KG1 (cell line): ENCODE data around the gene FBXO15.

Experiments used
- DNase-seq: peaks from one replicate; lab custom pipeline; 2025; lab: John Stamatoyannopoulos, UW

FBXO15 gene

DNA sequence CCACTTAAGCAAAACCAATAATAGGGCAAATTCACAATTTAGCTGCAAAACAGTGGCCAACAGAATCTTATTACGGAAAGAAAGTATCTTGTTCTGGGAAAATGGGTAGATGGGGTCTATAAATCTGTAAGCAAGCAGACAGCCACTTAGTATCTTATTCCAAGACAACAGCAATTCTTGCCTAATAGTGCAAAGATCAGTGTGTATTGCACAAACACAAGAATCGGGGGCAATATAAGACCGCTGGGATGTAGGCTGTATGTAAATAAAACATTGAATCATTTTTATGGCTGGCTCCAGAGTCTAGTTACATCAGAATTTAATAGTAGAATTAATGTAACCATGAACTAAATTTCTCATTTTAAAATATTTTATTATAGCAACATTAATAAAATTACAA, 85.6 kb downstream of the FBXO15 start:
- DNase-seq: no peak

DNA sequence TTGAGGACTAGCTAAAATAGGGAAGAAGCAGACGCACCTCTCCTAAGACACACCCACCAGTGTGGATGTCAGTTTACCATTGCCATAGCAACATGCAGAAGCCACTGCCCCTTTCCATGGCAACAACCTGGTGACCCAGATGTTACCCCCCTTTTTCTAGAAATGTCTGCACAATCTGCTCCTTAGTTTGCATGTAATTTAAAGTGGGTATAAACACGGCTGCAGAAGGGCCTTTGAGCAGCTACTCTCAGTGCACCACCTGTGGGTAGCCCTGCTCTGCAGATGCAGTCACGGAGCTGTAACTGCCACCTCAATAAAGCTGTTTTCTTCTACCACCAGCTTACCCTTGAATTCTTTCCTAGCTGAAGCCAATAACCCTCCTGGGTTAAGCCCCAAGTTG, 87.1 kb downstream of the FBXO15 start:
- no peak for DNase-seq

DNA sequence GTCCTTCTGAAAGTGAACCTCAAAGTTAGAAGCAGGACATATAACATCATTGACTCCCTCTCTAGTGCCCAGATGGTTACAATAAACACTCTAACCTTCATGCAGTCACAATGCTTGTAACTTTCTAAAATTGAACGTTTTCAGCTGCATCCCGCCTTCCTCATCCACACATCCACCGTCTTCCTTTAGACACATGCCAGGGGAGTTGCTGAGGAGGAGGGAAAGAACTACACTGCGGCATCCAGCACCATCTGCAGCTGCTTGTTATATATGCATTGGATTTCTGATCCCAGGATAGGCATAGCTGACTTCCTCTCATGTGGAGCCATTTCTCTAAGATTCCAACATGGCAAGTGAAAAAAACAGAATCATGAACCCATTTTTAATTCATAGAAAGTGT, 96.8 kb downstream of the FBXO15 start:
- no peak for DNase-seq

DNA sequence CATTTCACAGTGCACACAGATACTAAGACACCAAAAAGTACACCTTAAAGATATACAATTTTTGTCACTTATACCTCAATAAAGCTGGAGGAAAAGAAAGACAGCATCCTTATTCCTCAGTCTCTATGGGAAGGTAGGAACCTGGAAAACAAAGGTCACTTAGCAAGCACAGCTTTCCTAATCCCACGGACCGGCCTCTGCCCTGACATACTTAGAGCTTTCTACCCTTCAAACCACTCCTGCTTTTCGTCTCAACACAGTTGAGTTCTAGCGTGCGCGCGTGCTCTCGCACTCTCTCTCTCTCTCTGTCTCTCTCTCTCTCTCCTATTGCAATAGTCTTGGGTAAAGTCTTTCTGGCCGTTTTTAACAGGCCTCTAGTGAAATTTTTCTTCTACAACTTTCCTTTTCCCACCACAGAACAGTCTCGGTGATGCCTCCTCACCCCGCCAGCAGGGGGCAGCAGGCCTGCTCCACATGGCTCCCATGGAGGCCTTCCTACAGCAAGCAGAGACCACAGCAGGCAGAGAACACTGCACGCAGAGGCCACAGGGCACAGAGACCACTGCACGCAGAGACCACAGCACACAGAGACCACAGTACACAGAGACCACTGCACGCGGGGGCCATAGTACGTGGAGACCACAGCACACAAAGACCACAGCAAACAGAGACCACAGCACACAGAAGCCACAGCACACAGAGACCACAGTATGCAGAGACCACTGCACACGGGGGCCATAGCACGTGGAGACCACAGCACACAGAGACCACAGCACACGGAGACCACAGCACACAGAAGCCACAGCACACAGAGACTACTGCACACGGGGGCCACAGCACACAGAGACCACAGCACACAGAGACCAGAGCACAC, 106.9 kb downstream of the FBXO15 start:
- DNase-seq: no peak

DNA sequence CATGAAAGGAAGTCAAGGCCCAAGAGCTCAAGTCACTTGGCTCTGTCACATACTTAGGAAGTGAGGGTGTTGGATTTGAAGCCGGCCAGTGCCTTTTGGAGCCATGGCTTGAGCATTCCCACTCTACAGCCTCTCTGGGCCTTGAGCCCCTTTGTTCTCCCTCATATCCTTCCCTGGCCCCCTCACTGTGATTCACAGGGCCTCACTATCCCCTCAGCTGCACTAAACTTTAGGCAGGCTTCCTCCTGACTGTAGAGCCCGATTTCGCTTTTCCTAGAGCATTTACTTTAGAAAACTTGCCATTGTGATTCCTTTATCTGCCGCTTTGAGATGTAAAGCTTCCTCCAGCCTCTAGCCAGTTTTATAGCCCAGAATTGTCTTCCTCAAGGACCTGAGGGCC, 107.6 kb downstream of the FBXO15 start:
- DNase-seq: no peak

DNA sequence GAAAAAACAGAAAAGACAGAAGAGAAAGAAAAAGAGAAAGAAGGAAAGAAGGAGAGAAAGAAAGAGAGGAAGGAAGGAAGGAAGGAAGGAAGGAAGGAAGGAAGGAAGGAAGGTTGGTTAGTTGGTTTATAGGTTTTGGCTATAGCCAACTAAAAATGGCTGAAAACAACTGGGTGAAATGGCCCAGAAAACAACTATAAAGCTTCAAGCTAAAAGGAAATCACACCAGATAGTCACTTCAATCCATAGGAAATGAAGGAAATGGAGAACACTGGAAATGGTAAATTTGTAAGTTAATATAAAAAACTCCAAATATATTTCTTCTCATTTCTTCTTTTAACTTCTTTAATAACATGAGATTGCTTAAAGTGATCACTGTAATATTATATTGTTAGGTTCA, 118.5 kb downstream of the FBXO15 start:
- DNase-seq: no peak
